Jurkat, Clone E6-1 (cell line): ENCODE results near the gene CCR5AS.
"Not testable (repeated sequence)": the region's sequence is repeated elsewhere in the genome, so short reads cannot be mapped to it uniquely, and the experiment has no call there.

Source experiments
- DNase-seq: peaks from one replicate; pipeline ENCODE4 v3.0.0-alpha.2; 2011; ENCODE audit warnings: low read depth, low spot score
- H3K4me3 ChIP-seq: 2 replicates; pipeline ENCODE4 v1.5.1; 2011; ENCODE audit warnings: mild to moderate bottlenecking, low read length, control low read depth, moderate library complexity

CCR5AS gene

DNA sequence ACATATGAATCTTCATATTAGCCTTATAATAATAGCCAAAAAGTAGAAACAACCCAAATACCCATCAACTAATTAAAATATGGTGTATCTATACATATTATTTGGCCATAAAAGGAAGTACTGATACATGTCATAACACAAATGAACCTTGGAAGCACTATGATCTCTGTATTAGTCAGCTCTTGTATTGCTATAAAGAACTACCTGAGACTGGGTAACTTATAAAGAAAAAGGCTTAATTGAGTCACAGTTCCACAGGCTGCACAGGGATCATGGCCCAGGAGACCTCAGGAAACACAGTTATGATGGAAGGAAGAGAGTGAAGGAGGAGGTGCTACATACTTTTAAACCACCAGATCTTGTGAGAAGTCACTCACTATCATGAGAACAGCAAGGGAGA, 69.0 kb downstream of the CCR5AS start:
- no peak for DNase-seq

DNA sequence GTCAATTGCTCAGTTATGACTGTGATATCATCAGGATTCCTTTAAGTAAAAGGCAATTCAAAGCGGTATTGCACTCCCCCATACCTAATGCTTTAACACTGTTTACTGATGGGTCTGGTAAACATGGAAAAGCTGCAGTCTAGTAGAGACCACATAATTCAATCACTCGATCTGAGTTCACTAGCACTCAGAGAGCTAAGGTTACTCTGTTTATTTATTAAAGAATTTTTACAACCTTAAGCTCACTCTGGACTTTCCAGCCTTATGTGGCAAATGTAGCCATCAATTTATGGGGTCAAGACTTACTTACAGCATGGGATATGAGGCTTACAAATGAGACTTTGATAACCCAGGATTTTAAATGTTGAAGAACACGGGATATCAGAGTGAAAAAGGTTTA, 71.3 kb downstream of the CCR5AS start:
- H3K4me3 ChIP-seq: no peak overlapping the region
- DNase-seq: no peak

More for the DNA sequence above, 69.0 kb downstream of the CCR5AS start:
- no peak overlapping the region for H3K4me3 ChIP-seq

DNA sequence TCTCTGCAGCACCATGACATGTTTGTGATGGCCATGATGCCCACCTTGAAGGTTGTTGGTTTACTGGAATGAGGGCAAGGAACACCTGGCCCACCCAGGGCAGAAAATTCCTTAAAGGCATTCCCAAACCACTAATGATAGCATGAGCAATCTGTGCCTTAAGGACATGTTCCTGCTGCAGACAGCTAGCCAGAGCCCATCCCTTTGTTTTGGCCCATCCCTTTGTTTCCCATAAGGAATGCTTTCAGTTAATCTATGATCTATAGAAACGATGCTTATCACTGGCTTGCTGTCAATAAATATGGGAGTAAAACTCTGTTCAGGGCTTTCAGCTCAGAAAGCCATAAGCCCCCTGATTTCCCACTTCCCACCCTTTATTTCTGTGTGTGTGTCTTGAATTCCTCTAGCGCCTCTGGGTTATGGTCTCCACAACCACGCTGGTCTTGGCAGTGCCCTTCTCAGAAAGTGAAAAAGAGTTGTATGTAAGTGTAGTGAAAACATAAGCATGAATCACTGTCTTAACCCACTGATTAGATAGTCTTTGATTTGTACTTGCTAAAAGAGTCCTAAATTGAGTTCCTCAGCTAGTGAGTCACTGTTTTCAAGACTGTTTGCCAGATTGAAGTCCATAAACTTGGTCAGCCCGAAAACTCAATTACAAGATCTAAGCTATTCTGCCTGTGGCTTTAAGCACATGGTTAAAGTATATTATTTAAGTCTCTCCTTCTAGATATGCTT, 72.0 kb downstream of the CCR5AS start:
- no peak for DNase-seq
- no peak overlapping the region for H3K4me3 ChIP-seq

DNA sequence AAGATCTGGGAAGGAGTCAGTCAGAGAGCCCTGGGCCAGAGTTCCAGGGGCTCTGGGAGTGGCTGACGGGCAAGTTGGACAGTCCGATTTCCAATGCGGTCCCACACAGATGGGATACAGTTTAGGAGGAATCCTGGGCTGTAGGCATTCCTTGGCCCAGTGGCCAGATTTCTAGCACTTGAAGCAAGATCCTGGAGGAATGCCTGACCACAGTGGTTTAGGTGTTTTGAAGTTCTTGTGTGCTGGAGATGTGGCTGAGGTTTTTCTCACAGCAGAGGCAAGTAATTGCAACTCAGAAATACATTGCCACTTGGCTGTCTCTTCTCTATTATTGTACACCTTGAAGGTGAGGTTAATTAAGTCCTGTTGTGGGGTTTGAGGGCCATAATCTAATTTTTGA, 76.2 kb downstream of the CCR5AS start:
- not testable (repeated sequence) for H3K4me3 ChIP-seq, DNase-seq

DNA sequence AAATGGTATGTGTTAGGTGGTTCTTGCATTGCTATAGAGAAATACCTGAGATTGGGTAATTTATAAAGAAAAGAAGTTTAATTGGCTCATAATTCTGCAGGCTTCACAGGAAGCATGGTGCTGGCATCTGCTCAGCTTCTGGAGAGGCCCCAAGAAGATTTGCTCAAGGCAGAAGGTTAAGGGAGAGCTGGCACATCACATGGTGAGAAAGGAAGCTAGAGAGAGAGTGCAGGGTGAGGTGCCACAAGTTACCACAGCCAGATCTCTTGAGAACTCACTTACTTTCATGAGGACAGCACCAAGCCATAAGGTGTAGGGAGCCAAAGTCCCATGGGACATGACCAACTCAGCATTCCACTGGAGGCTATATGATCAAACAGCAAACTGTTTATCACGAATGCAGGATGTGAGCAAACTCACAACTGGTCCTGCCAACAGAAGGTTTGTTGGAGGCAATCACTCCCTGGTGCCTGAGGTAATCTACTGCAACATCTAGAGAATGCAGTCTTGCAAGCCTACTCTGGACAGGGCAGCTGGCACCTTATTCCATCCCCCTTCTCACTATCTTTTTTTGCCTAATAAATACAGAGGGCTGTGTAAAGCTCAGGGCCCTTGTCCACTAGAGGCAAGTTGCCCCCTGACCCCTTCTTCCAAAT, 81.1 kb downstream of the CCR5AS start:
- H3K4me3 ChIP-seq: no peak overlapping the region
- DNase-seq: no peak

DNA sequence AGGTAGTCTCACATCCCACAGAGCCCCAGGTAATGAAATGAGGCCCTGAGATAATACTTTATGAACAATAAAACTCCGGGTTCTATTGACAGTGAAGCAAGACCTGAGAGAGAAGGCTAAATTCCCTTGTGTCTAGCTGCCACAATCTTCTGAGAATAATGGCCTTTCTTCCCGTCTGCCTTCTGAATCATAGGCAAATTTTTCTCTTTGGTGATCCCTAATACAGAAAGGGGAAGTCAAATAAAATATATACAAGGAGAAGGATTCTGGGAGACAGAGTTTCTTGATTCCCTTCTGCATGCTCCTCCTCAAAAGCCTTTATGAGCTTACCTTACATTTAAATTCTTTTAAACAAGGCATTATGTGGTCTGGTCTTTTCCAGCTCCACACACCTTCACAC, 82.8 kb downstream of the CCR5AS start:
- no peak for DNase-seq
- no peak overlapping the region for H3K4me3 ChIP-seq

DNA sequence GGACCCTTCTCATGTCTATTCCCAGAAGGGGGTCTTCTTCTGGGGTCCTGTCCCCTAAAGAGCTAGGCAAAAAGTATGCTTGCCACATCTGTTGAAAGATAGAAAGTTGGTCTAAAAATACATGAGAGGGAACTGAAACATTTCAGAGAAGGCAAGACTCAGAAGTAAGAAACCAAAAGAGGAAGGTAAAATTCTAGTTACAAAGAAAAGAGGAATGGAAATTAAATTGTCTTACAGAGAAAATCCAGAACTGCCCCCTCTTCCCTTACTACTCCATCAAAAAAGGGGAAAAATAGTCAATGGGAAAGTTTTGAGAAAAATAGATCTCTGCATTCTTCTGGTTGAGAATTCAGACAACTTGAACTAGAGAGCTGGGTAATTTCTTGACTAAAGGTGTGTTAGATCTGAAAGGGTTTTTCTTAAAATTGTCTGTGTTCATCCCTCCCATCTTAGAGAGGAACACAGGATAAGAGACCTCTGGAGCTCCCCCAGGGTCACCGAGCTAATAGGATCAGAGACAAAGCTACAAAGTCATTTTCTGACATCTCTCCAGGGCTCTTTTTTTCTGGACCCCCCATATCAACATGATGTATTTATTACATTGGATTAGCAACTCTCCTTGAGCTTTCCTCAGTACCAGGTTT, 85.3 kb downstream of the CCR5AS start:
- no peak overlapping the region for H3K4me3 ChIP-seq
- DNase-seq: no peak

DNA sequence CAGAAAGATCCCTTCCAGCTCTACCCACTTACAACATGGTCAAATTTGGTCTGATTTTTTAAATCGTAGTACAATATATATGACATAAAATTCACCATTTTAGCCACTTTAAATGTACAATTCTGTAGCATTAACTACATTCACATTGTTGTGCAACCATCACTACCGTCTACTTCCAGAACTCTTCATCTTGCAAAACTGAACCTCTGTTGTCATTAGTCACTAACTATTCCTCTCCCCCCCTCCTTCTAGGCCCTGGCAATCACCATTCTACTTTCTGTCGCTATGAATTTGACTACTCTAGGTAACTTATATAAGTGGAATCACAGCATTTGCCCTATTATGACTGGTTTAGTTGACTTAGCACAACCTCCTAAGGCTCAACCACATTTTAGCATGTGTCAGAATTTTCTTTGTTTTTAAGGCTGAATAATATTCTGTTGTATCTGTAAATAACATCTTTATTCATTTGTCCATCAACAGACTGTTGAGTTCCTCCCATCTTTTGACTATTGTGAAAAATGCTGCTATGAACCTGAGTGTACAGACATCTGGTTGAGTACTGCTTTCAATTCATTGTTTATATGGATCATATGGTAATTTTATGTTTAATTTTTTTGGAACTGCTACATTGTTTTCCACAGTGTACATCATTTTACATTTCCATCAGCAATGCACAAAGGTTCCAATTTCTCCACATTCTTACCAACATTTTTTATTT, 88.5 kb downstream of the CCR5AS start:
- DNase-seq: no peak
- no peak overlapping the region for H3K4me3 ChIP-seq

DNA sequence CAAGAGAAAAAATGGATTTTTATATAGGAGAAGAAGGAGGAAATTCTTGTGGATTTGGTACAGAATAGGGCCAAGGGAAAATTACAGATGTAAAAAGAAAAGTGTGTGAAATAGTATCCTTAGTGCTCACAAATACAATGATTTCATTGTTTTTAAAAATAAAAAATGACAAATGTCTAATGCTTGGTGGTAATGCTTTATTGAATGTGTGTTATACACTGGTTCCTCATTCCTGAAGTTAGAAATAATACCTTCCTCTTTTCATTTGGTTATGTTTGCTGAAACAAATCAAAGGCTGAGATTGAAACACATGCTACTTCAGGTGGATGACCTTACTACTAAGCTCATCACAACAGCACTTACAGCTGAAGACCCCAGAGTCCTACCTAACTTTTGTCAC, 90.7 kb downstream of the CCR5AS start:
- DNase-seq: no peak
- H3K4me3 ChIP-seq: no peak overlapping the region

GRCh38 chr3:46314517-46314916, 92.3 kb downstream of the CCR5AS start:
- H3K4me3 ChIP-seq: no peak overlapping the region
- DNase-seq: no peak
